Kidney (tissue), 14 donors: ENCODE data around the gene TNS4. TPM values are rescaled to one million over a fixed set of nuclear protein-coding genes. Genes with fewer than 3 reads are reported as not detected.

Experiments used
- DNase-seq, 5 donors: peaks; one replicate each; pipeline ENCODE4 v3.0.0-alpha.2; 2013 to 2020
- FAIRE-seq: peaks from 2 replicates; lab custom pipeline; 2012; peaks lifted over from hg19 to GRCh38; lab: Jason Lieb, UNC
- H3K27ac ChIP-seq, 2 donors: one replicate each; pipeline ENCODE4 v1.7.0; 2013; ENCODE audit warnings: low read depth in 2 of 2, low read length in 2 of 2, inconsistent platforms in 1 of 2
- H3K27me3 ChIP-seq: one replicate; pipeline ENCODE4 v1.7.1; 2013; ENCODE audit warnings: low read length, inconsistent platforms; ENCODE audit not compliant: control insufficient read depth, insufficient read depth
- H3K36me3 ChIP-seq, 3 donors: one replicate each; pipeline versions ENCODE4 v1.7.0 to v1.7.1; 2013; ENCODE audit warnings: low read length in 3 of 3, control low read depth in 1 of 3, inconsistent platforms in 1 of 3; ENCODE audit not compliant: insufficient read depth in 3 of 3, control insufficient read depth in 2 of 3
- H3K4me1 ChIP-seq, 3 donors: one replicate each; pipeline versions ENCODE4 v1.7.0 to v1.7.1; 2013; ENCODE audit warnings: low read length in 3 of 3, inconsistent platforms in 1 of 3, low read depth in 1 of 3; ENCODE audit not compliant: control insufficient read depth in 2 of 3, insufficient read depth in 2 of 3
- H3K4me3 ChIP-seq, 3 donors: one replicate each; pipeline versions ENCODE4 v1.7.0 to v1.8.1; 2013; ENCODE audit warnings: low read length in 3 of 3, control low read depth in 1 of 3, inconsistent platforms in 1 of 3
- H3K9ac ChIP-seq, 3 donors: one replicate each; pipeline versions ENCODE4 v1.7.0 to v1.7.1; 2013; ENCODE audit warnings: low read length in 3 of 3, control low read depth in 1 of 3, inconsistent platforms in 1 of 3
- H3K9me3 ChIP-seq, 3 donors: one replicate each; pipeline versions ENCODE4 v1.7.0 to v1.7.1; 2013; ENCODE audit warnings: low read length in 3 of 3, control low read depth in 1 of 3, inconsistent platforms in 1 of 3; ENCODE audit not compliant: control insufficient read depth in 2 of 3, insufficient read depth in 1 of 3
- intact Hi-C: fragments of 100-400 bp; cut with DNase I; formaldehyde crosslinking; loops from one replicate; pipeline ENCODE4 v1.11.1; 2022
- polyA plus RNA-seq: library from polyadenylated mRNA; stranded (reverse); fragments of 350-450 nt; fragmentation: Illumina TruSeq; extraction: RNeasy Lipid Tissue Mini Kit (QIAGEN cat#74804); gene quantifications from one replicate; pipeline ENCODE4 v1.2.3, GENCODE V29; 2014; ENCODE audit warnings: low read depth, low replicate concordance; ENCODE audit not compliant: insufficient read depth
- total RNA-seq: library from RNA; stranded (reverse); fragmentation: NEBNext Ultra II Directional; extraction: Animal tissue kit (Norgen Biotek cat#: 25700); gene quantifications from one replicate; pipeline ENCODE4 v1.2.1, GENCODE V29; 2021
- TF ChIP-seq, protein P1 (sequence below): IDR thresholded peaks from 3 replicates; pipeline ENCODE4 v1.5.1; 2012; ENCODE audit warnings: mild to moderate bottlenecking, moderate library complexity, borderline replicate concordance; ENCODE audit not compliant: insufficient read depth; ENCODE audit errors: extremely low read depth
- donor health status: control.
- donor health status: control.
- donor health status: control.
- donor health status: control.
- donor health status: control.
- donor health status: DM: yes; HTN: yes; CAD: no.
- donor health status: Normal renal cell carcinoma (clear cell type).

Gene TNS4
- total and polyA plus RNA-seq, 2 donors from 2014 or later = 0.31 to 2.2 TPM

- Histone ChIP-seq H3K4me3 (peak within 1 kb of the TSS; percentile 66 to 95 (median 83)), H3K27me3 (no peaks in the 10 kb centered on the region), H3K36me3 (peaks cover 0 to 6% (median 3%) of the 10 kb centered on the region in 3 donors), H3K9me3 (no peaks in the 10 kb centered on the region), H3K27ac (peak within 1 kb of the TSS; percentile 91 to 96), H3K4me1 (peaks cover 3 to 20% (median 19%) of the 10 kb centered on the region in 3 donors), H3K9ac (peak within 1 kb of the TSS; percentile 55 to 99 (median 95))
- FAIRE-seq = no peak
- peak; percentile 87 to 96 (median 92) for DNase-seq
- intact Hi-C loops = loop anchor here (10.0 kb wide), 1 partner anchor 91 kb away; no protein-coding TSS in a partner anchor
- TF ChIP-seq, protein P1, sequence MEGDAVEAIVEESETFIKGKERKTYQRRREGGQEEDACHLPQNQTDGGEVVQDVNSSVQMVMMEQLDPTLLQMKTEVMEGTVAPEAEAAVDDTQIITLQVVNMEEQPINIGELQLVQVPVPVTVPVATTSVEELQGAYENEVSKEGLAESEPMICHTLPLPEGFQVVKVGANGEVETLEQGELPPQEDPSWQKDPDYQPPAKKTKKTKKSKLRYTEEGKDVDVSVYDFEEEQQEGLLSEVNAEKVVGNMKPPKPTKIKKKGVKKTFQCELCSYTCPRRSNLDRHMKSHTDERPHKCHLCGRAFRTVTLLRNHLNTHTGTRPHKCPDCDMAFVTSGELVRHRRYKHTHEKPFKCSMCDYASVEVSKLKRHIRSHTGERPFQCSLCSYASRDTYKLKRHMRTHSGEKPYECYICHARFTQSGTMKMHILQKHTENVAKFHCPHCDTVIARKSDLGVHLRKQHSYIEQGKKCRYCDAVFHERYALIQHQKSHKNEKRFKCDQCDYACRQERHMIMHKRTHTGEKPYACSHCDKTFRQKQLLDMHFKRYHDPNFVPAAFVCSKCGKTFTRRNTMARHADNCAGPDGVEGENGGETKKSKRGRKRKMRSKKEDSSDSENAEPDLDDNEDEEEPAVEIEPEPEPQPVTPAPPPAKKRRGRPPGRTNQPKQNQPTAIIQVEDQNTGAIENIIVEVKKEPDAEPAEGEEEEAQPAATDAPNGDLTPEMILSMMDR = peak; percentile 35
These were observed 58.0 kb downstream of the TNS4 start, which contains the start of gene IGFBP4 for GRCh38 chr17:40443196-40443987. Gene IGFBP4, plus strand, starts transcription at chr17:40443450. Its CDS starts 286 bp downstream, at chr17:40443736.

- DNase-seq (peak in 2 of 5 donors; percentile 57 to 86), FAIRE-seq (no peak)
- Histone ChIP-seq H3K9me3 (no peaks in the 10 kb centered on the region), H3K4me1 (peaks cover 3 to 12% (median 11%) of the 10 kb centered on the region in 3 donors), H3K27me3 (no peaks in the 10 kb centered on the region), H3K4me3 (peak overlapping the region in 2 of 3 donors; percentile 63 to 65), H3K27ac (peak overlapping the region; percentile 91 to 96), H3K9ac (peak overlapping the region in 2 of 3 donors; percentile 55 to 73), H3K36me3 (peaks cover 0 to 6% (median 3%) of the 10 kb centered on the region in 3 donors)
- intact Hi-C loops = loop anchor here (10.0 kb wide), 1 partner anchor 92 kb away; no protein-coding TSS in a partner anchor
- TF ChIP-seq, protein P1 = no peak
These were observed 58.8 kb downstream of the TNS4 start for GRCh38 chr17:40442392-40443195.

DNA sequence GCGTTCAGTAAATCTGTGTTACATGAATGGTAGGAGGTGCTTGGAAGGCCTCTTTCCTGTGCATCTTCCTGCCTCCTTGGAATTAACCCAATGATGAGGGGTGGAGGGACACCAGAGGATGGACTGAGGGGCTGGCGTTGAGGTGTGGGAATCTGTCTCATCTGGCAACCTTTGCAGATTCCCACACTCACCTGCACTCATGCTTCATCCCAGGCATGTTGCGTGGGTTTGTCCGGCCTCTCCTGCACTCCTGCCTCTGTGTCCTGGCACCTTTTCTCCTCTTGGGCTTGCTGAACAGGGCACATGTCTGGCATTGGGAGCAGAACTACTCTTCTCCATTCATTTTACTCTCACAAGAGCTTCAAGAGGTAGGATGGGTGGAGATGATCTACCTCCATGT lies 61.3 kb downstream of the TNS4 start:
- TF ChIP-seq, protein P1 = no peak
- Histone ChIP-seq H3K4me3 (no peak overlapping the region), H3K36me3 (no peaks in the 10 kb centered on the region), H3K27ac (no peak overlapping the region), H3K9me3 (no peaks in the 10 kb centered on the region), H3K9ac (no peak overlapping the region), H3K27me3 (no peaks in the 10 kb centered on the region), H3K4me1 (peaks cover 0 to 6% (median 3%) of the 10 kb centered on the region in 3 donors)
- intact Hi-C loops = loop anchor here (10.0 kb wide), 1 partner anchor 95 kb away; no protein-coding TSS in a partner anchor
- DNase-seq (no peak), FAIRE-seq (no peak)
